CD4-positive, alpha-beta T cell treated with Interleukin-6 at 100 ng/mL for 8 hours (primary cell): Measurements from ENCODE around the gene JAK2.

Experiments used
- DNase-seq: peaks from one replicate; pipeline ENCODE4 v3.0.0-alpha.2; 2020; ENCODE audit warnings: mixed read lengths, low spot score

The JAK2 gene

GRCh38 chr9:5146241-5146640, 161.2 kb downstream of the JAK2 start:
- no peak for DNase-seq
